ENCODE measurements around the gene FGF2.
"Not testable (repeated sequence)": the region's sequence is repeated elsewhere in the genome, so short reads cannot be mapped to it uniquely, and the experiment has no call there.

FGF2 gene

GRCh38 chr4:122826553-122827257 is at the start of gene FGF2:
FGF2 (plus strand) TSS chr4:122826831; CDS start chr4:122827175, 344 bp downstream.
- no peak for DNase-seq

DNA sequence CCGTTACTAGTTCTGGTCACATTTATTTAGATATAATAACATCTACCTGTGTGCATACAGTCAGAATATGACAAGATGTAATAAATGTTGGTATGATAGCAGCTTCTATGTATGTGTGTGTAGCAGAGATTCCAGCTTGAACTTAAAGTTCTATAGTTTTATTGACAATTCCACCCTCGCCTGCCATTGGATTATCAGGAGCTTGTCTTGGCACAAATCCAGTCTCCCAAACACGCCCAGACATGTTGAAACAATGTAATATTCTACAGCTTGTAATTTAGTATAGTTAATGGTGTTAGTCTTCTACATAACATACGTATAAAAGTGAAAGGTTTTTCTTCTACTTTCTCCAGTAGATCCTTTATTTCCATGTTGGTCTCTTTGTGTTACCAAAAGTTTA is 49.7 kb upstream of the FGF2 start:
- no peak for DNase-seq

DNA sequence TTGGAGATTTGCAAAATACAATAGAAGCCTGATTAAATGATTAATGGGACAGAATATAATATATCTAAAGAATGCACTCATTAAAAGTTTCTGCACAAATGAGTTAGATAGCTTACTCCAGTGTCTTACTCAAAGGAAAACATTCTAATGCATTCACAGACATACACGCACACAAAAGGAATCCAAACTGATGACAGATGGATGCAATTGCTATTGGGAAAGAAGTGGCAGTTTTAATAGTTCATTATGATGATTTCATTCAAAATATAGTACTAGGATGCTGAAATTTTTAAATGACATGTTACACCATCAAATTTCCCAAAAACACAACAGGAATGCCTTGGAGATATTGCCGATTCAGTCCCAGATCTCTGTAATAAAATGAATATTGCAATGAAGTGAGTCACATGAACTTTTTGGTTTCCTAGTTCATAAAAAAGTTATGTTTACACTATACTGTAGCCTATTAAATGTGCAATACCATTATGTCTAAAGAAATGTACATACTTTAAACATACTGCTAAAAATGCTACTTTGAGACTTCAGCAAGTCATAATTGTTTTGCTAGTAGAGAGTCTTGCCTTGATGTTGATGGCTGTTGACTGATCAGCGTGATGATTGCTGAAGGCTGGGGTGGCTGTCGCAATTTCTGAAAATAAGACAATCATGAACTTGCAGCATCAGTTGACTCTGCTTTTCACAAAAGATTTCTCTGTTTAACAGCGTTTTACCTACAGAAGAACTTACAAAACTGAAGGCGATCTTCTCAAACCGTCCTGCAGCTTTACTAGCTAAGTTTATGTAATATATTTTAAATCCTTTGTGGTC is 48.6 kb upstream of the FGF2 start:
- DNase-seq = no peak

- no peak for DNase-seq
These were observed 45.1 kb upstream of the FGF2 start for GRCh38 chr4:122781486-122781885.

DNA sequence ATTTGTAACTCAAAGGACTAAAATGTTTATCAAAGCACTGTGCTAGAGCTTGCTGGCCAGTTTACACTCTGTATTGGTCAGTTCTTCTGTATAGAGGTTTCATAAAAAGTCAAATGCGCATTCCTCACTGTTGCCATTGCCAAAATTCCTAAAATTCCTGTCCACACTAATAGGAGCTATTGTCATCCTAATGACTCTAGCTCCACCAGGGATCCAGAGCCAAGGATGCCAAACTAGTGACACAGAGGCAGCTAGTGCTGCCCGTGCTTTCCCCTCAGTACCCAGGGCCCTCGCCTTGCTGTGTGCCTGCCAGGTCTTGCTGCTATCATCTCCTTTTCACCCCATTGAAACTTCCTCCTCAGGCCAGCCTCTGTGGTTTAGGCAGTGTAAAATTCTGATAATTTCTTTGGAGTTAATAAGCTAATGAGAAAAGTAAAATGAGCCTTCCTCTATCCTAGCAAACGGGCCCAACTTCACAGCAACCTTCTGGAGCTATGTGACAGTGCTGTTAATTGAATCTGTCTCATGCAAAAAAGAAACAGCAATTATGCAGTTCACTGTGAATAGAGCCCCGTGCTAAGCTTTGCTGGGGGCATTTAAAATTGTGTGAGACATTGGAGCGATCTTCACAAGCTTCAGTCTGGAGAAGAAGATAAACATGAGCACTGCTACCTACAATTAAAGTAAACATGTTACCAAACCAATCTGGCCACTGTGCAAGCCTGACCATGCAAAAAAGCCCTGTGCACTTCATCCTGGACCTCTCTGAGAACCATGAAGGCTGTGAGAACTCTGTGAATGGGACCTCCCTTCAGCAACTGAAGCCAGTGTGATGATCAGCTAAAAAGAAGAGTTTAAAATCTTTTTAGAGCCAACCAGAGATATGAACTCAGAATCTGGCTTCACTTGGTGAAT is 43.1 kb upstream of the FGF2 start:
- DNase-seq = no peak

- DNase-seq = no peak
These were observed 42.4 kb upstream of the FGF2 start for GRCh38 chr4:122784261-122784660.

- DNase-seq = no peak
These were observed 41.5 kb upstream of the FGF2 start for GRCh38 chr4:122785099-122785498.

DNA sequence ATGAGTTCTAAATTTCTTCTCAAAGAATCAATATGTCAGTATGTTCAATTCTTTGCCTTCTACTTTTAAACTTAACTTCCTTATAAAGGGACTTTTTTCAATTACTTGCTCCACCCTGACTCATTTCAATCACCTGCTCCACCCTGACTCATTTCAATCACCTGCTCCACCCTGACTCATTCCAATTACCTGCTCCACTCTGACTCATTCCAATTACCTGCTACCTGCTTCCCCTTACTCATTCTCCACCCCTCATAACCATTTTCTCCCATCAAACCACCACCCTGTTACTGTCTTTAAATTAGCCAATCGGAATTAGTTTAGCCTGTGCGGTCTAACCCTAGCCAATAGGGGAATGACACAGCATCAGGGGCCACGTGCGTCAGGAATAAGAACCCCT is 40.3 kb upstream of the FGF2 start:
- DNase-seq = not testable (repeated sequence)

DNA sequence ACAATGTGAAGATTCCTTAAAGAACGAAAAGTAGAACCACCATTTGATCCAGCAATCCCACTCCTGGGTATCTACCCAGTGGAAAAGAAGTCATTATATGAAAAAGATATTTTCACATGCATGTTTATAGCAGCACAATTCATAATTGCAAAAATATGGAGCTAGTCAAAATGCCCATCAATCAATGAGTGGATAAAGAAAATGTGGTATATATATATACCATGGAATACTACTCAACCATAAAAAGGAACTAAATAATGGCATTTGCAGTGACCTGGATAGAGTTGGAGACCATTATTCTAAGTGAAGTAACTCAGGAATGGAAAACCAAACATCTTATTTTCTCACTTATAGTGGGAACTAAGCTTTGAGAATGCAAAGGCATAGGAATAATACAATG is 39.7 kb upstream of the FGF2 start:
- DNase-seq = not testable (repeated sequence)

DNA sequence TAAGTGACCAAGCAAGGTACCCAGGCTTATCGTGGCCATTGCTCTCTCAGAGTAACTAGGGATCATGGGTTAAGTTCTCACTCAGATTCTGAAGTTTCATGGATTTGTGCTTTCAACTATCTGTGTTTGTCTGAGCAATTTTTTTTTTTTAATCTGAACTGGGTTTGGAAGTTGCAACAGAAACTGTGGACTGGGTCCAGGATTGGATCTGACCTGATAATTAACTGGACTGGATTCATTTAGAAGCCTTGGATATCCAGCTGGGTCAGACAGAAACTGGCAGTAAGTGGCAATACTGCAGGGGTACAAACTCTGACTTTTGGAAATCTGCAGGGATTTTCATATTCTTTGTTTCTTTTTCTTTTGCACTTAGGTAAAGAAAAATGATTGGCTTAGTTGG is 38.7 kb upstream of the FGF2 start:
- no peak for DNase-seq

DNA sequence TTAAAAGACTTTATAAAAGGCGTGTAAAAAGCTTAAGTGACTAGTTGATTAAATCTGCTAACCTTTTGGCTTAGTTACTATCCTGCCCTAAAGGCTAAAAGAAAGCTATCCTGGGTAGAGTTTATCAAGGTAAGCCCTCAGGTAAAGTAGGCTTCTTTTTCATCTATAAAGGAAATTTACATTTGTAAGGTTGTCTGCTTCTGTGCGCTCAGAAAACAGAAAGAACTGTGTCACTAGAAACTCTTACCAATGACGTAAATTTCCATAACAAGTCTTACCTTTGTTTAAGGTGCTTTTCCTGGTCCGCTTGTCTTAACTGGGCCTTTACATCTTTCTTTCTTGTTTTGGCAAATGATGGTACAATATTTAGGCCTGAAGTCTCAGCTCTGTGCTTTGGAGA is 37.7 kb upstream of the FGF2 start:
- no peak for DNase-seq

- no peak for DNase-seq
These were observed 32.8 kb upstream of the FGF2 start for GRCh38 chr4:122793811-122794210.

GRCh38 chr4:122796801-122797404 is 29.7 kb upstream of the FGF2 start:
- DNase-seq = no peak

DNA sequence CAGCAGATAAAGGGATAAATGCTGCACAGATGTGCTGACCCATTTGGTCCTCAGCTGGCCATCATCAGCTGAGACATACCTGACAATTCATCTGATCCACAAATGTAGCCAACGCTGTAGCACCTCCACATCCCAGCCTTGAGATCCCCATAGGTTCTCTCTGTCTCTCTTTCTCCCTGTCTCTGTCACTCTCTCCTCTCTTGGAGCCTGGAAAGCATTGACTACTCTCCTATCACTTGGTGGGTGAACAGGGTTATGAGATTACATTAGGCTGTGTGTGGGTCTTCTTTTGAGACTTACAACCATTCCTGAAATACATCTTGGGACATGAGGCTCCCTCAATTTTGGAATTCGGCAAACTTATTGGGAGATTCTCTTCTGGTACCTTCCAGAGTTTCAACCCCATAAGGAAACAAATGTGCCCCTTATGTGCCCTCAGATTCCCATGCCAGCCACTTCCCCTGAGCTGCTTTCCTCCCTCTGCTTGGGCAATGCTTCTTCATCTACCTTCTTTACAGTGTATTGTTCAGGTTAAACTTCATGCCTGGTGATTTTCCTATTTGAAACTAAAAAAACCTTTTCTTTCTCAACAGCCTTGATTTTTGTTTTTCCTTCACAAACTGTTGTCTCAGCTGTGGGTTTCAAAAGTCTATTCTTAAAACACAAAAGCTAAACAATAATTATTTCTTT is 29.1 kb upstream of the FGF2 start:
- no peak for DNase-seq

DNA sequence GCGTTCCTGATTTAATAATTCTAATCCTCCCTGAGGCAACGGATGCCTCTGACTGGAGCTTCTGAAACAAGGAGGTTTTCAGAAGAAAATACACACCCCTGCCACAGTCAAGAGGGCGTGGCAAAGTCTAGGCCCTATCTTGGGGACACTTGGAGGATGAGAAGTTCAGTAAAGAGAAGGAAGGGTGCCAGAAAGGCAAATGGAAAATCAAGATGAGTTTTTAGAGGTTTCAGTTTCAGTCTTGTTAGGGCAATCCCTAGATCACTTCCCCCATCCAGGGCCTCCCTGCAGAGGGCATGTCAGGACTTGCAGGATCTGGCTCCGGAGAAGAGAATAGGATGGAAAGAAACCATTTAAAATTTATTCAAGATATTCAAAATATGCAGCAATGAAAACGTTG is 28.5 kb upstream of the FGF2 start:
- DNase-seq = peak; percentile 75

DNA sequence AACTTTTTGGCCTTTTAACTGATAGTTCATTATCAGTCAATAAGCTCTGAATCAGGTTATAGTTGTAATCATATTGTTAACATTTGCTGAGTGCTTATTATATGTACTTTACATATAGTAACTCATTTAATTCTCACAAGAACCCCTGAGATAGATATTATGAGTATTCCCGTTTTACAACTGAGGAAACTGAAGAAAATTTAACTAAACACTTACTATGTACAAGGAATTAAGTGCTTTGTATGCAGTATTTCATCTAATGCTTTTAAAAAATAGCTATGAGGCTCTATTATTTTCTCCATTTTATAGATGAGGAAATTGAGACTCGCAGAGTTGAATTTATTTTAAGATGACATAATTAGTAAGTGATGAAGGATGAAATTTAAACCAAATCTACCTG is 27.7 kb upstream of the FGF2 start:
- no peak for DNase-seq

DNA sequence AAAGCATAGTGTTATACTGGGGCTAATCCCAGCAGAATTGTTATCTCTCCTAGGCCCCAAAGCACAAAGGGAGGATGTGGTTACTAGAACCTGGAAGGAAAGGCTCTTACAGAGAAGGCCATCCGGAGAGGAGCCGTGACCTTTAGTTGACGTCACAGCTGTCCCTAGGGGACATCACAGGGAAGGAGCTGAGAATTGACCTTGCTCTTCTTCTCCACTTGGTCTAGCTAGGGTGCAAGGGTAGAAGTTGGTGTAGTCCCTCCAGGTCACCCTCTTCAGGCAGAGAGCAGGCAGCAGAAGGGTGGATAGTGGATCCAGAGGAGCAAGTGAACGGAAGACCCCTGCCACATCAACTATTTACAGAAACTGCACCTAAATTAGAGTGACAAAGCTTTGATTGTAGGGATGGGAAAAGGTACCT is 22.8 kb upstream of the FGF2 start:
- no peak for DNase-seq

DNA sequence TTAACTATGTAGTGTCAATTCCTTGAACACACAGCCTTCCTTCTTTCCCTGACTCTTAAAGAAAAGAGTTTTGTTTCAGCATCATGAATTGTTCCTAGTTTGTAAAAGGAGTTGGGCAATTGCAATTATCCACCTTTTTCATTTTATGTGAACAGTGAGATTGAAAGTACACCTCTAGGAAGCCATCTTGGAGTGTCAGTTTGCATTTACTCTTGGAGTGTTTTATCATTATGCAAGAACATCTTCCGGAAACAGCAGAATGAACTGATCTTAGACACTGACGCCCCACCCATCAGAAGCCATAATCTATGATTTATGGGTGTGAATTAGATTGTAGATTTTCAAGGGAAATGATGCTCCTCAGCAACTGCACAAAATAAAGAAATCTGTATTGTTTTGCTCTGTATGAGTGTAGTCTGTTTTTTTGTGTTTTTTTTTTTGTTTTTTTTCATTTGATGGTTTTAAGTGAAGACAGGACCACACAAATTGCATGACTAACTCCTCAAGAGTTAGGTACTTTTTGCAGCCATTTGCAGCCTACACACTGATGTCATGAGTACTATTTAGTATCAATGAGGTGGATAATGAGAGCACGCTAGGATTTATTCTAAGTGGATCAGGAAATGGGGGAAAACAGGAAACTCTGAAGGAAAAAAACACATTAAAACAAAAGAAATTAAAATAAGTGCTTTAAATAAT is 19.5 kb upstream of the FGF2 start:
- DNase-seq = no peak

- no peak for DNase-seq
These were observed 16.0 kb upstream of the FGF2 start for GRCh38 chr4:122810669-122811068.

DNA sequence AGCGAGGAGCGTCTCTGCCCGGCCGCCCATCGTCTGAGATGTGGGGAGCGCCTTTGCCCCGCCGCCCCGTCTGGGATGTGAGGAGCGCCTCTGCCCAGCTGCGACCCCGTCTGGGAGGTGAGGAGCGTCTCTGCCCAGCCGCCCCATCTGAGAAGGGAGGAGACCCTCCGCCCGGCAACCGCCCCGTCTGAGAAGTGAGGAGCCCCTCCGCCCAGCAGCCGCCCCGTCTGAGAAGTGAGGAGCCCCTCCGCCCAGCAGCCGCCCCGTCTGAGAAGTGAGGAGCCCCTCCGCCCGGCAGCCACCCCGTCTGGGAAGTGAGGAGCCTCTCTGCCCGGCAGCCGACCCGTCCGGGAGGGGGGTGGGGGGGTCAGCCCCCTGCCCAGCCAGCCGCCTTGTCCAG is 14.8 kb upstream of the FGF2 start:
- not testable (repeated sequence) for DNase-seq

- DNase-seq = not testable (repeated sequence)
These were observed 13.8 kb upstream of the FGF2 start for GRCh38 chr4:122812823-122813222.

DNA sequence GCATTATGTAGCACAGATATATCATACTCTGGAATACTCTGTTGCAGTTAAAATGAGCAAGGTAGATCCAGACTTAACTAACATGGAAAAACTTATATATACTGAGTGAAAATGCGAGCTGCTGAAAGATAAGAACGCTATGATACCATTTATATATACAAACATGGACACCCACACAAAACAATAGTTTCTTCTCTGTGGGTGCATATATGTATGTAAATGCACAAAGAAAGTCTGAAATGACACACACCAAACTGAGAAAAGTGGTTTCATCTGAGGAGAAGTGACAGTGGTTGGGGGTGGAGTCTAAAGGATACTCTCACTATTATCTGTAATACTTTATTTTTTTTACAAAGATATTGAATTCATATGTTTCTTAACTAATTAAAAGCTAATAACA is 12.2 kb upstream of the FGF2 start:
- no peak for DNase-seq

Data from NCI-H1048 (cell line).